Stimulated activated CD8-positive, alpha-beta memory T cell treated with anti-CD3 and anti-CD28 coated beads, Interleukin-2, amount 100 ng/mL, for 48 hours (primary cell): ENCODE measurements around the gene RCSD1.

Experiments
- DNase-seq, 2 donors: peaks; one replicate each; pipeline ENCODE4 v3.0.0-alpha.2; 2020; ENCODE audit warnings: low read depth in 2 of 2

RCSD1 gene

DNA sequence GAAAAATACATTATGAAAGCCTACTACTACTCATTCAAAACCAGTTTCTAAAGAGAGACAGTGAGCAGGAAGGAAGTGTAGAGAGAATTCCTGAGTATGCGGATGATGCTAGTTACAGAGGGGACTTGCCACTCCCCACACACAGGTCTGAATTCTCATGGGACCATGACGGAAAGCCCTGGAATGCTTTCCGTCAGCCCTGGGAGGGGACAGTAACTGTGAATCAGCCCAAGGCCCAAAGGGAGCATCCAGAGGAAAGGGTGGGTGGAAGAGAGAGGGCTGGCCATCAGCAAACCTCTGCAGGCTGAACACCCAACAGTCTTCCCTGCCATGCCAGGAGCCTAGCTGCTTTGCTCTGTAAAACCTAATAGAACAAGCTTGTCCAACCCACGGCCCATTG, 36.4 kb downstream of the RCSD1 start:
- DNase-seq: no peak

DNA sequence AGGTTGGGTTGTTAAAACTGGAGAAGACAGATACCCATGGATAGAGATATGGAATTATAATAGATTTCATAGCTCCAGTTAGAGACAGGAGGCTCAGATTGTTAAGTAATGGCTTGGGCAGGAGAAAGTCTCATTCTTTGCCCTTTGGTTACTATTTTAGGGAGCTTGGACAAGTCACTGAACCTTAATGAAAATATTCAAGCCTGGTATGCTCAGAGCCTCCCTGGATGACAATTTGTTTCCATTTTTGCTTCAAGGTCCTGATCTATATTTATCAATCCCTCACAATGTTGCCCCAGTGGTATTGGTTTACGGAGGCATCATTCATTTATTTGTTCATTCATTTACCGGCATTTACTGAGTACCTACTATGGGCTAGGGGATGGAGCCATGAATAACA, 37.5 kb downstream of the RCSD1 start:
- no peak for DNase-seq

DNA sequence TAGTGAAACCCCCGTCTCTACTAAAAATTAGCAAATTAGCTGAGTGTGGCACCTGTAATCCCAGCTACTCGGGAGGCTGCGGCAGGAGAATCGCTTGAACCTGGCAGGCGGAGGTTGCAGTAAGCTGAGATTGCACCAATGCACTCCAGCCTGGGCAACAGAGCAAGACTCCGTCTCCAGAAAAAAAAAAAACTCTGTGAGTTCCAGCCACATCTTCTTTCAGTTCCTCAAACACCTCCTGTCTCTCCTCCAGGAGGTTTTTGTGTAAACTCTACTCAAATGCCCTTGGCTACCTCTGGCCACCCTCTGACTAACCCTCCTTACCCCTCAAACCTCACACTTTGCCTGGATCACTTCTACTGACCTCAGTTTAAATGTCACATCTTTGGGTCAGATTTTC, 38.1 kb downstream of the RCSD1 start:
- no peak for DNase-seq

DNA sequence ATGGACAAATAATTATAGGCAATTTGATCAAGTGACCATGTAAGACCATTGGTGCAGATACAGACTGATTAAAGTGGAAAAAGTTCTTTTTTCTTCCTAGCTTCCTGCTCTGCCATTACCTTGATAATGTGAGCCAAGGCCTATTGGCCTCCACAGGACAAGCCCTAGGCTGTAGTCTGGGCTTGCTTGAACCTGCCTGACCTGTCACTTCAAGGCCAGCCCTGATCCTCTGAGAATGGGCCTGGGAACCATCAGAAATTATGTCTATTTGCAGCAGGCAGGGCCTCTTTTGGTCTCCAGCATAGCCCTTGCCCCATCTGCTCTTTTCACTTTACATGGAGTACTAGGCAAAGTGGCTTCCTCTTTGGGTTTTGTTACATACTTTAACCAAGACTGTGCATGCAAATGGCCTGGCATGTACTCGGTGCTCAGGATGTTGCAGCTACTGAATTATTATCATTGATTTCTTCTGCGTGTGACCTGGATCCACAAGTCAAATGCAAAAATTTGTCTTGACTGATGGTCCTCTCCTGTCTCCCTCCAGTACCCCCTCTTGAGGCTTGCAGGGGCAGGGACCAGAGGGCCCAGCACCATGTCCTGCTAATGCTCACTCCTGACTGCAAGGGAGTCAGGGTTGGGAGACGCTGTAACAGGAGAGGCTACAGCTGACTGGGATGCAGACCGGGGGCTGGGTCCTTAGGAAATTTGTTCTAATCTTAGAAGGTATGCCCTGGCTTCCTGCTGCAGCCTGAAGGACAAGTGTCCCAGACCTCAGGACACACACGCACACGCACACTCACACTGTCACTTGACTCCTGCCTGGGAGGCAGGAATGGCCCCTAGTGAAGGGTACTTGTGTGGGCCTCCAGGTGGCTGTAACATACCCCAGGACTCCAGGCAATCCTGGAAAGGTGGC, 39.4 kb downstream of the RCSD1 start:
- no peak for DNase-seq

- DNase-seq: no peak
Measured at GRCh38 chr1:167670563-167670962, 40.5 kb downstream of the RCSD1 start.

DNA sequence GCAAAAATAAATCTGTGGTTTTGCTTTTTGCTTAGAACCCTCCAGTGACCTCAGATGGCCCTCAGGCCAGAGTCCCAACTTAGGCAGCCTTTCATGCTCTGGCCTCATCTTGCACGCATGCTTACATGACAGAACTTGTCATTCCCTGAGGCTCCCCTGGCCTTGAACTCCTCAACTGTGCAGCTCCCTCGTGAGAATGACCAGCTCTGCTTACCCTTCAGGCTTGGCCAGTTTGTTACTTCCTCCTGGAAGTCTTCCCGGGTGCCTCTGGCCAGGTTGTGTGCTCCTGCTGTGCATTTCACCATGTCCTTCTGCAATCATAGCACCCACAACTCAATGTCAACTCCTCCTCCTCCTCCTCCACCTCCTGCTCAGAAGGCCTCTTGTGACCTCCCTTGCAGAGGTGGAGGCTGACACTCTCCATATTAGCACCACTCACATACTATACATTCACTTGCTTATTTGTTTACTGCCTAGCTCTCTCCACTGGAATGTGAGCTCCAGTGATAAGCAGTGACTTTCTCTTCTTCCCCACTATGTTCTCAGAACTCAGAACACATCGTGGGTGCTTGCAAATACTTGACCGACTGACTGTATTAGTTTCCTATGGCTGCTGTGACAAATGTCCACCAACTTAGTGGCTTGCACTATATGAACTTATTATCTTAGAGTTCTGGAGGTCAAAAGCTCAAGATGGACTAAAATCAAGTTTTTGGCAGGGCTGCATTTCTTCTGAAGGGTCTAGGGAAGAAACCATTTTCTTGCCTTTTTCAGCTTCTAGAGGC, 41.9 kb downstream of the RCSD1 start:
- no peak for DNase-seq

GRCh38 chr1:167672831-167673230, 42.8 kb downstream of the RCSD1 start:
- no peak for DNase-seq

DNA sequence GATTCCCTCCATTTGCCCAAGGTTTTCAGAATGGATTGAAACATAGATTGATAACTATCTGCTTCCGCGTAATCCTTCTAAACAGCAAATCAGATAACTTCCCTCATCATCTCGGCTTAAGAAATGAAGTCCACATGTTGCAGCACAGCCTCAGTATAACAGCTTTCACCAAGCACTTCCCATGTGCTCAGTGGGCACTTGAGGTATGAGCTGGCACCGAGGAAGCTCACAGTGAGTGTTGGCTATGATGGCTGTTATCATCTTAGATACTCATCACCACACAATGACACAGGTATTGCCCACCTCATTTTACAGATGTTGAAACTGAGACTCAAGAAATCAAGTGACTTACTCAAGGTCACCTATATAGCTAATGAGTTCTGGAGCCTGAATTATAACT, 43.2 kb downstream of the RCSD1 start:
- no peak for DNase-seq

GRCh38 chr1:167674156-167674555, 44.1 kb downstream of the RCSD1 start:
- no peak for DNase-seq

GRCh38 chr1:167675440-167675839, 45.4 kb downstream of the RCSD1 start:
- DNase-seq: no peak

- no peak for DNase-seq
Measured at GRCh38 chr1:167676205-167676915, 46.3 kb downstream of the RCSD1 start.

DNA sequence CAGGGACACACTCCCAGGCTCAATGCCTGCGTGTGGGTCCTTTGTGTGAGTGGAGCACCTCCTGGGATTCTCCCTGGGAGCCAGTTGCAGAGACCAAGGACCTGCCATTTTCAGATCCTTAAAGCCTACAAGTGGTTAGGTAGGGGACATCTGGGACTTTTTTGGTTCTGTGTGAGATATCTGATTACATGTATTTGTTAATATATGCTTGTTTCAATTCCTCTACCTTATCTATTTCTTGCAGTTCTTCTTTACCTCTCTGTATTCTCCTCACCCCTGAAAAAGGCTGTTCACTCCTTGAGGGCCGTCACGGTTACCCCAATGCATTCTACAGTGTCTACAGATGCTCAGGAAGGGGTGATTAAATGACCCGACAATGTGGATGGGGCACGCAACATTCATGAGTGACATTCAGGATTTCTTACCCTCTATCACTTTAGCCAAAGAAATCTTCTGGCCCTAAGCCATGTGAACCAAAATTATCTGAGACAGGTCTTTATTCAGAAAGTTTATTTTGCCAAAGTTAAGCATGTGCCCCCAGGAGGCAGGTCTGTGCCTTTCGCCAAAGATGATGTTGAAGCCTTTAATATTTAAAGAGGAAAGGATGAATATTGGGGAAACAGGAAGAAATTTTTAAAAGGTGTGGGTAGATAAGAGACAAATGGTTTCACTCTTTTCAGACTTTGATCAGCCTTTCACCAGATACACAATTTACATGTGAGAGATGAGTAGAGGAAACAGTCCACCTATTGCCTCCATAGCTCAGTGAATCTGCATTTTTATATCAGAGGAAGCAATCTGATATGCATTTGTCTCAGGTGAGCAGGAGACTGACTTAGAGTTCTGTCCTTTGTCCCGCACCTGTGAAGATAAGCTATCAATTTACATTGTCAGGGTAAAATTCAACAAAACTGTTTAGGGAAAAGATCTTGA, 47.1 kb downstream of the RCSD1 start:
- no peak for DNase-seq

GRCh38 chr1:167678422-167678821, 48.4 kb downstream of the RCSD1 start:
- no peak for DNase-seq

DNA sequence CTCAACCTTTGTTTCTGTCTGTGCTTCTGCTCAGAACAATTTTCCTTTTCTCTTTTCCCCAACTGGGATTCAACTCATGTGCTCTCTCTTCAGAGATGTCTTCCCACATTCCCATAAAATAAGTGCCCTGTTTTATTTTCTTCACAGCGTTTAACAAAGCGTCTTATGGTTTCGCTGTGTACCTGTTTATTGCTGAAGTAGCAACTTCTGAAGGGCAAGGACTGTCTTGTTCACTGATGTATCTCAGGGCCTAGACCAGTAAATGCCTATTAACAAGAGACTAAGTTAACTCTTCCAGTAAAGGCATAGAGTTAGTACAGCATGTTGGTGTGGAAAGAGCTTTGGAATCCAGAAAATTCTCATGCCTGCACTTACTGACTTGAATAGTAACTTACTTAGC, 48.8 kb downstream of the RCSD1 start:
- DNase-seq: no peak

- DNase-seq: no peak
Measured at GRCh38 chr1:167679714-167680113, 49.7 kb downstream of the RCSD1 start.

GRCh38 chr1:167681024-167681423, 51.0 kb downstream of the RCSD1 start:
- no peak for DNase-seq

DNA sequence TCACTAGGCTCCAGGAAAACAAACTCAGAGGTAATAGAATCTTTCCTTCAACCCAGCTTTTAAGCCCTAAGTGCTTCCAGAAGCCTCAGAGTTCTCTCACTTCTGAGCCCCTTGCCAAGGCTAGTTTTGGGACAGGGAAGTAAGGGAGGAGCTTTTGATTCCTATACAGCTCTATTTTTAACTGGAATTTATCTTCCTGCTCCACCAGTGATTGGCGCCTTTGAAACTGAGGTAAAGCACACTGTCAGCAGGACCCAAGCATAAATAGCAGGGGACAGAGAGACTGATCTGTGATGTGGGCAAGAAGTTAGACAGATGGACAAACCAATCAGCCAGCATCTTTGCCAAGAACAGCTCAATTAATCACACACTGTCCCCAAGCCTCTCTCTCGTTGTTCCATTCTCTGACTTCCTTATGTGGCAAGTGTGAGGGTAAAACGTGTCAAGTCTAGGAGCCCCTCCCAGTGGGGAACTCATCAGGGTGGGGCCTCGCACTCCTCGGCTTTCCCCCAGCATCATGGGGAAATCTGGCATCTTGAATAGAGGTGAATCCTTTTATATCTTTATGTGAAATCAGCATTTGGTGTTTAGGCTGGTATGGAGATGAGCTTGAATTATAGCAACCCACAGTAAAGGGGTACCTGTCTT, 51.5 kb downstream of the RCSD1 start:
- no peak for DNase-seq

DNA sequence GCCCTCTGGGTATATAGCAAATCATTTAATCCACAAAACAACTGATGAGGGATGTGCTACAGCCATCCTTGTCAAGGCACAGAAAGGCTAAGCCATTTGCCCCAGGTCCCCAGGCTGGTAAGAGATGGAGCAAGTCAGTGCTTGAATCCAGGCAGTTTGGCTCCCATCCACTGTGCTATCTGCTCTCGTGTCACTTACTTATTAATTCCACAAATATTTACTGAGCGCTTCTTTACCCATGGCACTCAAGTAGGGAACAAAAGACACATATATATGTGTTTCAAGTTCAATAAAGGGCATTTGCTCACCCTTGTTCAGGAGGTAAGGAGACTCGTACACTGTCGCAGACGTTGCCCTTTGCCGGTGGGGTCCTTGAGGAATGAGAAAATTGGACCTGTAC, 53.2 kb downstream of the RCSD1 start:
- no peak for DNase-seq

GRCh38 chr1:167683641-167684502, 53.8 kb downstream of the RCSD1 start:
- no peak for DNase-seq

- DNase-seq: no peak
Measured at GRCh38 chr1:167685844-167686243, 55.8 kb downstream of the RCSD1 start.
